ENCODE results near the gene YIF1B. TPM values are rescaled to one million over a fixed set of nuclear protein-coding genes. Genes with fewer than 3 reads are reported as not detected.
A peak's percentile ranks its signal among the peaks of the same experiment; 100 is the strongest.

The YIF1B gene
- total and polyA plus RNA-seq, 4 donors: 34.1 to 74.1 (median 42.9) TPM

GRCh38 chr19:38304866-38305429 is 10.8 kb downstream of the YIF1B start:
- 83% methylated on average over 29 of the region's 29 CpGs for WGBS
- no peak overlapping the region for H3K27ac ChIP-seq (ENCODE audit: low read depth in 1 of 2, low read length in 2 of 2)
- no peaks in the 10 kb centered on the region for H3K27me3 ChIP-seq (ENCODE audit: control insufficient read depth in 4 of 4, insufficient read depth in 4 of 4, low read length in 3 of 4)
- peaks cover 0 to 10% (median 8%) of the 10 kb centered on the region in 4 donors for H3K4me1 ChIP-seq (ENCODE audit: control insufficient read depth in 4 of 4, insufficient read depth in 4 of 4, low read length in 3 of 4)
- H3K9ac ChIP-seq (ENCODE audit: low read depth in 1 of 2, low read length in 2 of 2): no peak overlapping the region
- TF ChIP-seq FOXA1 (IDR thresholded peaks at IDR 0.05) (no peak), SP1 (IDR thresholded peaks at IDR 0.05) (no peak), NR2F2 (IDR thresholded peaks at IDR 0.05) (no peak), JUND (IDR thresholded peaks at IDR 0.05) (no peak), CTCF (IDR thresholded peaks at IDR 0.05; ENCODE audit: low read depth, low read length, missing input control) (no peak), GABPA (IDR thresholded peaks at IDR 0.05 in 1 of 2, conservative IDR thresholded peaks at IDR 0.05 in 1 of 2) (no peak), FOXA2 (IDR thresholded peaks at IDR 0.05) (no peak), TAF1 (conservative IDR thresholded peaks at IDR 0.05) (no peak), HNF4A (conservative IDR thresholded peaks at IDR 0.05) (no peak), ZBTB33 (IDR thresholded peaks at IDR 0.05) (no peak), HNF4G (IDR thresholded peaks at IDR 0.05) (no peak), YY1 (IDR thresholded peaks at IDR 0.05) (no peak), EGR1 (IDR thresholded peaks at IDR 0.05; ENCODE audit: low read depth in 2 of 2) (no peak), MAX (IDR thresholded peaks at IDR 0.05) (no peak), RXRA (IDR thresholded peaks at IDR 0.05) (no peak)
- TF ChIP-seq, protein P1, sequence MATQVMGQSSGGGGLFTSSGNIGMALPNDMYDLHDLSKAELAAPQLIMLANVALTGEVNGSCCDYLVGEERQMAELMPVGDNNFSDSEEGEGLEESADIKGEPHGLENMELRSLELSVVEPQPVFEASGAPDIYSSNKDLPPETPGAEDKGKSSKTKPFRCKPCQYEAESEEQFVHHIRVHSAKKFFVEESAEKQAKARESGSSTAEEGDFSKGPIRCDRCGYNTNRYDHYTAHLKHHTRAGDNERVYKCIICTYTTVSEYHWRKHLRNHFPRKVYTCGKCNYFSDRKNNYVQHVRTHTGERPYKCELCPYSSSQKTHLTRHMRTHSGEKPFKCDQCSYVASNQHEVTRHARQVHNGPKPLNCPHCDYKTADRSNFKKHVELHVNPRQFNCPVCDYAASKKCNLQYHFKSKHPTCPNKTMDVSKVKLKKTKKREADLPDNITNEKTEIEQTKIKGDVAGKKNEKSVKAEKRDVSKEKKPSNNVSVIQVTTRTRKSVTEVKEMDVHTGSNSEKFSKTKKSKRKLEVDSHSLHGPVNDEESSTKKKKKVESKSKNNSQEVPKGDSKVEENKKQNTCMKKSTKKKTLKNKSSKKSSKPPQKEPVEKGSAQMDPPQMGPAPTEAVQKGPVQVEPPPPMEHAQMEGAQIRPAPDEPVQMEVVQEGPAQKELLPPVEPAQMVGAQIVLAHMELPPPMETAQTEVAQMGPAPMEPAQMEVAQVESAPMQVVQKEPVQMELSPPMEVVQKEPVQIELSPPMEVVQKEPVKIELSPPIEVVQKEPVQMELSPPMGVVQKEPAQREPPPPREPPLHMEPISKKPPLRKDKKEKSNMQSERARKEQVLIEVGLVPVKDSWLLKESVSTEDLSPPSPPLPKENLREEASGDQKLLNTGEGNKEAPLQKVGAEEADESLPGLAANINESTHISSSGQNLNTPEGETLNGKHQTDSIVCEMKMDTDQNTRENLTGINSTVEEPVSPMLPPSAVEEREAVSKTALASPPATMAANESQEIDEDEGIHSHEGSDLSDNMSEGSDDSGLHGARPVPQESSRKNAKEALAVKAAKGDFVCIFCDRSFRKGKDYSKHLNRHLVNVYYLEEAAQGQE (IDR thresholded peaks at IDR 0.05): no peak
- TF ChIP-seq, protein P2, sequence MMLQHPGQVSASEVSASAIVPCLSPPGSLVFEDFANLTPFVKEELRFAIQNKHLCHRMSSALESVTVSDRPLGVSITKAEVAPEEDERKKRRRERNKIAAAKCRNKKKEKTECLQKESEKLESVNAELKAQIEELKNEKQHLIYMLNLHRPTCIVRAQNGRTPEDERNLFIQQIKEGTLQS (IDR thresholded peaks at IDR 0.05): no peak
- H3K4me3 ChIP-seq (ENCODE audit: low read depth in 1 of 3, low read length in 3 of 3): no peak overlapping the region
- no peaks in the 10 kb centered on the region for H3K9me3 ChIP-seq (ENCODE audit: control insufficient read depth in 4 of 4, low read length in 3 of 4)
- peaks cover 6 to 17% (median 7%) of the 10 kb centered on the region in 4 donors for H3K36me3 ChIP-seq (ENCODE audit: control insufficient read depth in 4 of 4, insufficient read depth in 3 of 4, low read depth in 1 of 4, low read length in 3 of 4)
- peak; percentile 81 for DNase-seq (ENCODE audit: low spot score)
